Epidermal melanocyte (primary cell): ENCODE measurements around the gene TRABD2B.

Experiments
- DNase-seq: peaks from one replicate; pipeline ENCODE4 v3.0.0; 2011; ENCODE audit warnings: low spot score; ENCODE audit not compliant: insufficient read length

TRABD2B gene

GRCh38 chr1:47997289-47998200, at the start of gene TRABD2B:
Gene TRABD2B, minus strand, starts transcription at chr1:47997385.
- peak; percentile 88 for DNase-seq

- no peak for DNase-seq
Measured at GRCh38 chr1:48044311-48044710, 47.1 kb upstream of the TRABD2B start.

GRCh38 chr1:48043622-48044021, 46.4 kb upstream of the TRABD2B start:
- DNase-seq = no peak

GRCh38 chr1:48040154-48040553, 43.0 kb upstream of the TRABD2B start:
- DNase-seq = no peak

- DNase-seq = no peak
Measured at GRCh38 chr1:48039088-48040054, 42.2 kb upstream of the TRABD2B start.

- no peak for DNase-seq
Measured at GRCh38 chr1:48038270-48038767, 41.1 kb upstream of the TRABD2B start.

- no peak for DNase-seq
Measured at GRCh38 chr1:48036710-48037355, 39.6 kb upstream of the TRABD2B start.

- DNase-seq = no peak
Measured at GRCh38 chr1:48035371-48036141, 38.4 kb upstream of the TRABD2B start.

GRCh38 chr1:48033495-48034045, 36.4 kb upstream of the TRABD2B start:
- no peak for DNase-seq

- no peak for DNase-seq
Measured at GRCh38 chr1:48031676-48032075, 34.5 kb upstream of the TRABD2B start.

GRCh38 chr1:48030696-48031365, 33.6 kb upstream of the TRABD2B start:
- DNase-seq = no peak

GRCh38 chr1:48030211-48030610, 33.0 kb upstream of the TRABD2B start:
- no peak for DNase-seq

GRCh38 chr1:48028218-48029069, 31.3 kb upstream of the TRABD2B start:
- no peak for DNase-seq

- DNase-seq = no peak
Measured at GRCh38 chr1:48027533-48027835, 30.3 kb upstream of the TRABD2B start.

GRCh38 chr1:48026701-48027532, 29.7 kb upstream of the TRABD2B start:
- DNase-seq = no peak

- DNase-seq = no peak
Measured at GRCh38 chr1:48026275-48026674, 29.1 kb upstream of the TRABD2B start.

- DNase-seq = no peak
Measured at GRCh38 chr1:48025076-48025475, 27.9 kb upstream of the TRABD2B start.

- DNase-seq = no peak
Measured at GRCh38 chr1:48023488-48023887, 26.3 kb upstream of the TRABD2B start.
